HG03196 (cell line): Measurements from ENCODE around the gene WDR5.

ENCODE experiments used
- ATAC-seq: cut with Tn5 transposase; IDR thresholded peaks from one replicate; pipeline ENCODE4 v1.9.1; 2021; ENCODE audit not compliant: unreplicated experiment

WDR5 gene

GRCh38 chr9:134172198-134173126 is 36.6 kb downstream of the WDR5 start:
- ATAC-seq = no peak

DNA sequence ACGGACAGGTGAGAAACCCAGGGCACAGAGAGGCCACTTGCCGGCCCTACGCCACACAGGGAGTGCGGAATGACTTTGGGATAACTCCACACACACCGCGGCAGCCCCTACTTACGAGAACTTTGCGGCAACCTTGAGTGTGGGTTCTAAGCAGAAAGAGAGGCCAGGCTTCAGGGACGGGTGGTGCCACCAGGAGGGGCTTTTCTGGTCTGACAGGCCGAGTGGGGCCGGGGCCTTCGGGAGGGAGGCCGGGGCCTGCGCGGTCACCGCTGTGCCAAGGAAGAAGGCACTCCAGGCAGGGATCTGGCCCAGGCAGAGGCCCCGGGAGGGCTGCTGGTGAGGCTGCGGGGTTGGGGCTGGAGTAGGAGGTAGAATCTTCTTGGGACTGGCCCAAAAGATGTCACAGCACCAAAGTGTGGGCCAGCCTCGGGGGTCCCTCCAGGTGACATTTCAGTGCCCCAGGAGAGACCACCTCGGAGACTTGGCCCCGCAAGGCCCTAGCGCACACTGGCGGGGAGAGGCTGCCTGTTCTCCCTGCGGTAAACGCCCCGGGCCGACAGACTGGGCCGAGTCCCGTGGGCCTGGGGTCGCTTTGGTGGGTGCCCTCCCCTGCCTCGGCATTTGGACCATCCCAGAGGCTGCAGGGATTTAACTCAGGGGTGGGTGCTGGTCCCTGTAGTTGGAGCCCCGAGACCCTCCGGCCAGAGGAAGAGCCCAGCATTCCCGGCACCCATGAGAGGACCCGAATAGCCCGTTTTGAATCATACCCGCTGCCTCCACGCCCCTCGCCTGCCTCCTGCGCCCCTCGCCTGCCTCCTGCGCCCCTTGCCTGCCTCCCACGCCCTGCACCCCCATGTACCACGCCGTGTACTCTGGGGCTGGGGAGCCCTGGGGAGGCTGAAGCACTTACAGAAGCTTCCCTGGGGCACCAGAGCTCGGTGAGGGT is 37.5 kb downstream of the WDR5 start:
- ATAC-seq = no peak

- ATAC-seq = no peak
These were observed 38.2 kb downstream of the WDR5 start for GRCh38 chr9:134174073-134174449.

GRCh38 chr9:134174526-134175290 is 38.8 kb downstream of the WDR5 start:
- ATAC-seq = no peak

- ATAC-seq = no peak
These were observed 39.5 kb downstream of the WDR5 start for GRCh38 chr9:134175291-134175807.

DNA sequence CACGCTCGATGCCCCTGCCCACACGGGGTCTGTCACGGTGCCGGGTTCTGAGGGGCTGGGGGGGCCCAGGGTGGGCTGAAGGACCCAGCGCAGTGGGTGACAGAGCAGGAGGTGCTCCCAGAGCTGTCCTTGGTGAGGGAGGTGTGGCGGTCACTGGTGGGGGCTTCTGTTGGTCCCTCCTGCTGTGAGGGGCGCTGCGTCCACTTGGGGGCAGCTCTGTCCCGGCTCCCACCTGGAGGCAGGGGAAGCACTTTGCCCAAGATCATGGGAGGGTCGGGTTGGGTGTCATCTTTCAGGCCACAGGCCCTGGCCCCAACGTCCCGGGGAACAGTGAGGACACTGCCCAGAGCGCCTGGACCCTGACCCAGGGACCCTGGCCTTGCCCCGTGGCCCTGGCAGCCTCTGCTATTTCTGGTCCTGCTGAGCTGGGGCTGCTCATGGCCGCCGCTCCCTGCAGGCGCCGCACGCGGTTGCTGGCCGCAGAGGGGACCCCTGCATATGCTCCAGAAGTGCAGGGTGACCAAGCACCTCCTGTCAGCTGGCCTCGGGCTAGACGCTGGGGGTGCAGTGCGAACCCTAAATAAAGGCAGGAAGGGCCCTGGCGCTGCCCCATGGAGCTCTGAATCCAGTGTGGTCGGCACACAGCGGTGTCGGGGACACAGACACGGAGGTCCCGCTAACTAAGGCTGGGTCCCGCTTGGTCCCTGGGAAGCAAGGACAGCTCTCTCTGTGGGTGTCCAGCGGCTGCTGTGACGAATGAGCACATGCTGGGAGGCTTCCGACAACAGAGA is 40.1 kb downstream of the WDR5 start:
- ATAC-seq = no peak

GRCh38 chr9:134176599-134176968 is 40.7 kb downstream of the WDR5 start:
- no peak for ATAC-seq

GRCh38 chr9:134177186-134177585 is 41.3 kb downstream of the WDR5 start:
- ATAC-seq = no peak

- ATAC-seq = no peak
These were observed 41.9 kb downstream of the WDR5 start for GRCh38 chr9:134177624-134178393.

DNA sequence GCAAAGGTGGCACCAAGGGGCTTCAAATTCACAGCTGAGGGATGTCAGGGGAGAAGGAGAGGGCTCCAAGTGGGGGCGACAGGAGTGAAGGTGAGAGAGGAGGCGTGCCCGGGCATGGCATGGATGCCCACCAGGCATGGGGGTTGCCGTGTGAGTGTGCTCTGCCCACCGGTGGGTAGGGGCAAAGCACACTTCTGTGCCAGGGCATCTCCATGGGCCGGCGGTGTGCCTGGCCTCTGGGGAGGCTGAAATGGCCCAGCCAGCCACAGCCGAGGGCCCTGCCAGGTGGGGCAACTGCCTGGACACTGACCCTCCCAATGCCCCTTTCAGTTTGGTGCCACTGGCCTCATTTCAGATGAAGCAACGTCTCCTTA is 42.5 kb downstream of the WDR5 start:
- ATAC-seq = no peak

GRCh38 chr9:134178768-134179551 is 43.1 kb downstream of the WDR5 start:
- ATAC-seq = no peak

- ATAC-seq = no peak
These were observed 43.7 kb downstream of the WDR5 start for GRCh38 chr9:134179595-134179917.

- ATAC-seq = no peak
These were observed 44.3 kb downstream of the WDR5 start for GRCh38 chr9:134179918-134180785.

- ATAC-seq = no peak
These were observed 45.1 kb downstream of the WDR5 start for GRCh38 chr9:134180786-134181647.

- ATAC-seq = no peak
These were observed 45.8 kb downstream of the WDR5 start for GRCh38 chr9:134181648-134182034.

DNA sequence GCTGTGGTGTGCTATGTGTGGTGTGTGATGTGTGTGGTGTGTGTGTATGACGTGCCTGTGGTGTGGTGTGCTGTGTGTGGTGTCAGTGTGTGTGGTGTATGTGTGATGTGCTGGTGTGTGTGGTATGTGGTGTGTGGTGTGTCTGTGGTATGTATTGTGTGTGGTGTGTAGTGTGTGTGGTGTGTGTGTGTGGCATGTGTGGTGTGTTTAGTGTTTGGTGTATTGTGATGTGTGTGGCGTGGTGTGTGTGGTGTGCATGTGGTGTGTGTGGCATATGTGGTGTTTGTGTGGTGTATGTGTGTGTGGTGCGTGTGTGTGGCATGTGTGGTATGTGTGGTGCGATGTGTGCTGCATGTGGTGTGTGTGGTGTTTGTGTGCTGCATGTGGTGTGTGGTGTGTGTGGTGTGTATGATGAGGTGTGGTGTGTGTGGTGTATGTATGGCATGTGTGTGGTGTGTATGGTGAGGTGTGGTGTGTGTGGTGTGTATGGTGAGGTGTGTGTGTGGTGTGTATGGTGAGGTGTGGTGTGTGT is 46.7 kb downstream of the WDR5 start:
- no peak for ATAC-seq
